ENCODE data around the gene SLCO4C1. TPM values are rescaled to one million over a fixed set of nuclear protein-coding genes. Genes with fewer than 3 reads are reported as not detected.
"Not testable (repeated sequence)": the region's sequence is repeated elsewhere in the genome, so short reads cannot be mapped to it uniquely, and the experiment has no call there.

Gene SLCO4C1, protein sequence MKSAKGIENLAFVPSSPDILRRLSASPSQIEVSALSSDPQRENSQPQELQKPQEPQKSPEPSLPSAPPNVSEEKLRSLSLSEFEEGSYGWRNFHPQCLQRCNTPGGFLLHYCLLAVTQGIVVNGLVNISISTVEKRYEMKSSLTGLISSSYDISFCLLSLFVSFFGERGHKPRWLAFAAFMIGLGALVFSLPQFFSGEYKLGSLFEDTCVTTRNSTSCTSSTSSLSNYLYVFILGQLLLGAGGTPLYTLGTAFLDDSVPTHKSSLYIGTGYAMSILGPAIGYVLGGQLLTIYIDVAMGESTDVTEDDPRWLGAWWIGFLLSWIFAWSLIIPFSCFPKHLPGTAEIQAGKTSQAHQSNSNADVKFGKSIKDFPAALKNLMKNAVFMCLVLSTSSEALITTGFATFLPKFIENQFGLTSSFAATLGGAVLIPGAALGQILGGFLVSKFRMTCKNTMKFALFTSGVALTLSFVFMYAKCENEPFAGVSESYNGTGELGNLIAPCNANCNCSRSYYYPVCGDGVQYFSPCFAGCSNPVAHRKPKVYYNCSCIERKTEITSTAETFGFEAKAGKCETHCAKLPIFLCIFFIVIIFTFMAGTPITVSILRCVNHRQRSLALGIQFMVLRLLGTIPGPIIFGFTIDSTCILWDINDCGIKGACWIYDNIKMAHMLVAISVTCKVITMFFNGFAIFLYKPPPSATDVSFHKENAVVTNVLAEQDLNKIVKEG
- total RNA-seq, result 0.17 TPM
- long read RNA-seq, result 0 reads

- ATAC-seq, result peak; percentile 97
- DNase-seq, result peak; percentile 81
- intact Hi-C loops (cut with micrococcal nuclease), result no loop called here
These were observed at the start of gene SLCO4C1 for GRCh38 chr5:102296178-102296817. Gene SLCO4C1 (minus strand): TSS chr5:102296284. CDS start chr5:102296262, 22 bp downstream.

DNA sequence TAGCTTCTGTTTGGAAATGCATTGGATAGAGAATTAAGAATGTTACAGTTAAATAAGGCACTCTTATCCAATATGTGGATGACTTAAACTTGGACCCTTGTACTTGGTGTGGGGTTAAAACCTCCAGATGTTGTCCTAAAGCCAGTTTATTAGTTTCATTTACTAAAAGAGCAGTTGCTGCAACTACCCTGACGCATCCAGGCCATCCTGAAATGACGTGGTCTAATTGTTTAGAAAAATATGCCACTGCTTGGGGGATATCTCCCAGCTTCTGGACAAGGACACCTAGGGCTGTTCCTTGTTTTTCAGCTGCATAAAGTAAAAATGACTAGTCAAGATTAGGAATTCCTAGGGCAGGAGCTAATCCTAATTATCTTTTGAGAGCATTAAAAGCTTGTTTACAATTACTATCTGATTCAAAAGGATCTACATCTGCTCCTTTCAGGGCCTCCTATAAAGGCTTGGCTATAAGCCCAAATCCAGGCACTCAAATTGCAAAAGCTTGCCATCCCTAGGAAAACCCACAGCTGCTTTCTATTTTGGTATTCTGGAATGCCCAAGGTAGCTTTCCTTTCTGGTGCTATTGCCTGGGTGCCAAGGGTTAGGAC is 45.7 kb upstream of the SLCO4C1 start:
- intact Hi-C loops (cut with micrococcal nuclease), result no loop called here
- no peak for ATAC-seq
- DNase-seq, result no peak

- intact Hi-C loops (cut with micrococcal nuclease), result no loop called here
- ATAC-seq (no peak), DNase-seq (no peak)
These were observed 28.6 kb upstream of the SLCO4C1 start for GRCh38 chr5:102324714-102325113.

GRCh38 chr5:102318801-102319200 is 22.7 kb upstream of the SLCO4C1 start:
- ATAC-seq; DNase-seq; intact Hi-C loops (cut with micrococcal nuclease): not testable (repeated sequence)

DNA sequence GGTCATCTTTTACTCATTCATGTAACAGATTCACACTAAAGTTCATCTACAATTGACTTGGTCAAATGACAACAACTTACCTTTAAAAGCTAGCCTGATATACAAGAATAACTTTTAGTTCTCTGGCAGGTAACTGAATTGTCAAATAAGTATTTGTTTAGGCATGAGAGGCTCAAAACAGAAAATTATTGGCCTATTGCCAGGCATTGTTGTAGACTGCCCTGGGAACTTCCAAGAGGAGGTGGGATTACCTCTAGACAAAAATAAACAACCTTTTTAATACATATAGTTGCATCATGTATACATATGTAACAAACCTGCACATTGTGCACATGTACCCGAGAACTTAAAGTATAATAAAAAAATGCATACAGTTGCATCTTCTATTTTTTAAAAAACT is 18.2 kb upstream of the SLCO4C1 start:
- DNase-seq (no peak), ATAC-seq (no peak)
- intact Hi-C loops (cut with micrococcal nuclease), result no loop called here

GRCh38 chr5:102313912-102314311 is 17.8 kb upstream of the SLCO4C1 start:
- no peak for ATAC-seq
- intact Hi-C loops (cut with micrococcal nuclease), result no loop called here
- no peak for DNase-seq

GRCh38 chr5:102312586-102313370 is 16.7 kb upstream of the SLCO4C1 start:
- ATAC-seq, result no peak
- no peak for DNase-seq
- intact Hi-C loops (cut with micrococcal nuclease), result no loop called here

DNA sequence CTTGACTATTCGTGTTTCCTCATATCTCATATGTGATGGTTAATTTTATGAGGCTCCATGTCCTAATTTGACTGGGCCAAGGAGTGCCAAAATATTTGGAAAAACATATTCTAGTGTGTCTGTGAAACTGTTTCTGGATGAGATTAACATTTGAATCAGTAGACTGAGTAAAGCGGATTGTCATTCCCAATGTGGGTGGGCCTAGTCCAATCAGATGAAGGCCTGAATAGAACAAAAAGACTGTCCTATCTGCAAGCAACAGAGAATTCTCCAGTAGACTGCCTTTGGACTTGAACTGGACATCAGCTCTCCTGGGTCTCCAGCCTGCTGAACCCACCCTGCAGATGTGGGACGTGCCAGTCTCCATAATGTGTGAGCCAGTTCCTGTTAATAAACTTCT is 13.5 kb upstream of the SLCO4C1 start:
- DNase-seq (no peak), ATAC-seq (no peak)
- intact Hi-C loops (cut with micrococcal nuclease), result no loop called here

DNA sequence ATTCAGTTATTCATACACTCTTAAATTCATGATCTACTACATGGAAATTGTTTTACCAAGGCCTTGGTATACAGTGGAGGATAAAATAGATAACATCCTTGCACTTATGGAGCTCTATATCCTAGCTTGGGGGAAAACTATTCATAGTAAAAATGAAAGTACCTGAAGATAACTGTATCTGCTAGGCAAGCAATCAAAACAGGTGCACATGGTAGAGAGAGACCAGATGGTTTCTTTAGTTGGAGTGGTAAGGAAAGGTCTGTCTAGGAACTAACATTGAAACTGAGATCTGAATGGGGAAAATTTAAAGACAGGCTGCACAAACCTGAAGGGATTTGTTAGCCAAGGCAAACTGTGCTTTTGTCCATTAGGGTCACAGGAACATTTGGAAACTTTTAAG is 11.1 kb upstream of the SLCO4C1 start:
- ATAC-seq (no peak), DNase-seq (no peak)
- intact Hi-C loops (cut with micrococcal nuclease), result no loop called here

GRCh38 chr5:102306121-102306520 is 10.0 kb upstream of the SLCO4C1 start:
- intact Hi-C loops (cut with micrococcal nuclease), result no loop called here
- ATAC-seq, result no peak
- DNase-seq, result no peak

DNA sequence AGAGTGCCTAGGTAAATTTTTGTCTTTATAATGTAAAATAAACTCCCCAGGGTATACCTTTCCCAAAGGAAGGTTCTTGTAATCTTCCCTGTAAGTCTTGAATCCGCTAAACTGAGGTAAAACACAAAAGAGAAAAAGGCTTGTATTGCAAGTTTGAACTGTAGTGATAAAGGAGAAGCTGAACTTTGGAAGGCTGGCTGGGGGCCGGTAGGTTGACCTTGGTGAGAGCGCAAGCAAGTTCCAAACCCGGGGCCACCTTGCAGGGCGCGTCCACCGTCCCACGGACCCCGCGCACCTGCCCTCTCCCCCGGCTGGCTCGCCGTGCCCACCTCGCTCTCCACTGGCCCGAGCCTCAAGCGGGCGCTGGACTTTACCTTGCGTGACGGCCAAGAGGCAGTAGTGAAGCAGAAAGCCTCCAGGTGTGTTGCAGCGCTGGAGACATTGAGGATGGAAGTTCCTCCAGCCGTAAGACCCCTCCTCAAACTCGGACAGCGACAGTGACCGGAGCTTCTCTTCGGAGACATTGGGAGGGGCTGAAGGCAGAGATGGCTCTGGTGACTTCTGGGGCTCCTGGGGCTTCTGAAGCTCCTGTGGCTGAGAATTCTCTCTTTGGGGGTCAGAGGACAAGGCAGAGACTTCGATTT is 428 bp downstream of the SLCO4C1 start:
- DNase-seq (no peak), ATAC-seq (no peak)
- intact Hi-C loops (cut with micrococcal nuclease), result no loop called here

DNA sequence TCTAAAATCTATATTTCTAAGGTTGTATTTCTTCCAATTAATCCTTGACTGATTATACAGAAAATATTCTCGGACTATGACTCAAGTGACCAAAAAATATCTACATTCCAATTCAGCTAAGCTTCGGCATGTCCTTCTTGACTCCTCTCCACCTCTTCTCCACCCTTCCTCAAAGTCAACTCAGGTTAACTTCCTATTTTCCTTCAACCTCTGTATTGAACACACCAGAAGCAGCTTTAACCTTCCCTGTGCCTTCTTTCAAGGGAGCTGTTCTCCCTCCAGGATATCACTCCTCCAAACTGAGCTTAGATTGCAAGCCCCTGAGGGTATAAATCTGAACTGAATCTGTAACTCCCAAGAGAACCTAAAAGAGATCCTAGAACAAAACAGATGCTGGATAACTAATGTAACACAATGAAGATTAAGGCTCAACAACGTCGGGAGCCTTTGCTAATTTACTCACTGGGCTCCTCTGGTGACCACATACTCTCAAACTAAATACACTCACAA is 1.1 kb downstream of the SLCO4C1 start:
- ATAC-seq, result no peak
- intact Hi-C loops (cut with micrococcal nuclease), result no loop called here
- no peak for DNase-seq

GRCh38 chr5:102290004-102290403 is 6.1 kb downstream of the SLCO4C1 start:
- DNase-seq (no peak), ATAC-seq (no peak)
- intact Hi-C loops (cut with micrococcal nuclease), result no loop called here

GRCh38 chr5:102289251-102289899 is 6.7 kb downstream of the SLCO4C1 start:
- intact Hi-C loops (cut with micrococcal nuclease), result no loop called here
- DNase-seq (no peak), ATAC-seq (no peak)

DNA sequence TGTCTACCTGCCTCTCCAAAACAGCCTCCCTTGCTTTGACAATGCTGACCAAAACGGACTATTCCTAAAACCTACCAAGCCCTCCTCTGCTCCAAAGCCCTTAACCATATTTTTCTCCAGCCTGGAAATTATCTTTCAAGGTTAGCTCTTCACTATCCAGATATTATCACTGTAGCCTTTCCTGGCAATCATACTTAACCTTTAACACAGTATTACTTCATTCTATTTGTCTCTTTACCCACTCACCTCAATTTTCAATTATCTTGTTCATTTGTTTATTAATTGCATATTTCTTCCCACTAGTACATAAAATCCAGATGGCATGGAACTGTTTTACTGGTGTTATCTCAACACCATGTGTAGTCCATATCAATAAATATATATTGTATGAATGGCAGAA is 7.5 kb downstream of the SLCO4C1 start:
- intact Hi-C loops (cut with micrococcal nuclease), result no loop called here
- no peak for ATAC-seq
- no peak for DNase-seq

DNA sequence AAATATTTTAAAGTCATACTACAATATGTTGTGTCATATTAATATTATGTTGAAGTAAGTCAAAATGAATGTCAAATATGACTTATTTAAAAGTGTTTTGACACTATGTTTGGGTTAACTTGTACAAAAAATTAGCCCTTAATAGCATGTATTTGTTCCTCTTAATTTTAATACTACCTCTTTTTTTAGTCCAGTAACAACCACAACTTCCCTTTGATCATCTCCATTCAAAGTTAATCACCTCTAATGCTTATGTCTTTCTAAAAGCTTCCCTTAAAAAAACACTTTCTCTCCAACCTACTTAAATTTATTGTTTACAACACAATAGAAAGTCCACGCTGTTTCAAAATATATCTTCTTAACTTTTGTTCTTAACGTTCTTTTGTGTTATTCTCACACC is 9.6 kb downstream of the SLCO4C1 start:
- ATAC-seq (no peak), DNase-seq (no peak)
- intact Hi-C loops (cut with micrococcal nuclease), result no loop called here

- DNase-seq, result no peak
- ATAC-seq, result no peak
- intact Hi-C loops (cut with micrococcal nuclease), result no loop called here
These were observed 12.8 kb downstream of the SLCO4C1 start for GRCh38 chr5:102283102-102283797.

Data from left ventricle myocardium superior (tissue), 1 donor.